Omental fat pad (tissue), 4 donors: Measurements from ENCODE around the gene TIMM10. TPM values are rescaled to one million over a fixed set of nuclear protein-coding genes. Genes with fewer than 3 reads are reported as not detected.

Source experiments
- ATAC-seq: fragments of 150-250 bp; one replicate; pipeline ENCODE4 v1.9.1; 2016; ENCODE audit warnings: mild to moderate bottlenecking, moderate library complexity; ENCODE audit not compliant: low FRiP score
- DNase-seq: peaks from one replicate; pipeline ENCODE4 v3.0.0-alpha.2; 2019; ENCODE audit warnings: low spot score
- CTCF ChIP-seq, 3 donors: fragments of 450-650 bp; IDR thresholded peaks; one replicate each; pipeline ENCODE4 v1.5.1; 2016 to 2017; ENCODE audit warnings: antibody characterized with exemption in 3 of 3, mild to moderate bottlenecking in 3 of 3, moderate library complexity in 2 of 3
- total RNA-seq, 4 donors: library from RNA; depleted of rRNA; stranded (reverse); fragments of >200 nt; gene quantifications; one replicate each; pipeline ENCODE4 v1.1.0, GENCODE V29; 2016

The TIMM10 gene
- total RNA-seq, 4 donors from 2014 or later = 42.9 to 49.0 (median 45.9) TPM

GRCh38 chr11:57549983-57550382, 19.4 kb upstream of the TIMM10 start:
- ATAC-seq (no peak), DNase-seq (no peak)
- TF ChIP-seq CTCF (IDR thresholded peaks at IDR 0.05) = no peak

GRCh38 chr11:57547854-57548377, 17.4 kb upstream of the TIMM10 start:
- no peak for TF ChIP-seq CTCF (IDR thresholded peaks at IDR 0.05)

GRCh38 chr11:57546869-57547475, 16.4 kb upstream of the TIMM10 start:
- ATAC-seq (peak; percentile 8), DNase-seq (no peak)
- TF ChIP-seq CTCF (IDR thresholded peaks at IDR 0.05) = no peak

More at GRCh38 chr11:57547854-57548377, 17.4 kb upstream of the TIMM10 start:
- DNase-seq (no peak), ATAC-seq (peak; percentile 11)

- DNase-seq (no peak), ATAC-seq (no peak)
- TF ChIP-seq CTCF (IDR thresholded peaks at IDR 0.05) = no peak
Measured at GRCh38 chr11:57546451-57546850, 15.9 kb upstream of the TIMM10 start.

GRCh38 chr11:57545883-57546282, 15.3 kb upstream of the TIMM10 start:
- no peak for TF ChIP-seq CTCF (IDR thresholded peaks at IDR 0.05)
- DNase-seq = no peak
- ATAC-seq = no peak

GRCh38 chr11:57544566-57544965, 14.0 kb upstream of the TIMM10 start:
- TF ChIP-seq CTCF (IDR thresholded peaks at IDR 0.05) = no peak
- DNase-seq (no peak), ATAC-seq (no peak)

- ATAC-seq (no peak), DNase-seq (no peak)
- TF ChIP-seq CTCF (IDR thresholded peaks at IDR 0.05) = no peak
Measured at GRCh38 chr11:57543593-57543992, 13.0 kb upstream of the TIMM10 start.
